Right lobe of liver (tissue), 4 donors: ENCODE results near the gene NELL2.

ENCODE experiments used
- CTCF ChIP-seq, 4 donors: fragments of 200-600 bp in 3 of 4; fragments of 450-650 bp in 1 of 4; IDR thresholded peaks; one replicate each; pipeline versions ENCODE4 v1.5.1 to v1.8.0; 2016 to 2022; ENCODE audit warnings: antibody characterized with exemption in 4 of 4, mild to moderate bottlenecking in 2 of 4
- POLR2A ChIP-seq: fragments of 450-650 bp; IDR thresholded peaks from one replicate; pipeline ENCODE4 v1.6.1; 2017; ENCODE audit warnings: antibody characterized with exemption, mild to moderate bottlenecking
- donor health status: DM: no; HTN: no; CAD: no.
- donor health status: DM: no; HTN: no; CAD: no.
- donor health status: DM: no; HTN: yes; CAD: no.

- TF ChIP-seq CTCF (IDR thresholded peaks at IDR 0.05) (no peak), POLR2A (no peak)
Measured at GRCh38 chr12:44777044-44777443, 99.1 kb downstream of the NELL2 start.
